HG02759 (cell line): ENCODE measurements around the gene KRTAP10-3.

Source experiments
- ATAC-seq: cut with Tn5 transposase; IDR thresholded peaks from one replicate; pipeline ENCODE4 v1.9.1; 2021; ENCODE audit warnings: mild to moderate bottlenecking, moderate library complexity; ENCODE audit not compliant: unreplicated experiment

KRTAP10-3 gene

GRCh38 chr21:44530903-44531605, 27.5 kb downstream of the KRTAP10-3 start:
- ATAC-seq, result no peak

DNA sequence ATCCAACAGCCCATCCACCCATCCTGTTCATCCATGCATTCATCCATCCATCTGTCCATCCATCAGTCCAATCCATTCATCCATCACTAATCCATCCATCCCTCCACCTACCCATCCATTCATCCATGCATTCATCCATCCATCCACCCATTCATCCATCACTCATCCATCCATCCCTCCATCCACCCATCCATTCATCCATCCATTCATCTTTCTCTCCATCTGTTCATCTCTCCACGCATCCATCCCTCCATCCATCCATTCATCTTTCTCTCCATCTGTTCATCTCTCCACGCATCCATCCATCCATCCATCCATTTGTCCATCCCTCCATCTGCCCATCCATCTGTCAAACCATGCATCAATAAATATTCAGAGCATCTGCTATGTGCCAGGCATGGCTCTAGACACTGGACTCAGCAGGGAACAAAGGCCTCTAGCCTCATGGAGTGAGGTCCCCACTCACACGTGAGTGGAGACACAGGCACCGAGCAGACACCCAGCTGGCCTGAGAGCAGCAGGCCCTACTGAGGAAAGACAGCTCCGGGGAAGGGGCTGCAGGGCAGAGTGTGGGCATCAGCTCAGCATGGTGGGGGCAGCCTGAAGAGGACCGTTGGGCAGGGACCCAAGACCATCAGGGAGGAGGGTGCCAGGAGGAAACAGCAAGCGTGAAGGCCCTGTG, 28.2 kb downstream of the KRTAP10-3 start:
- ATAC-seq, result no peak

GRCh38 chr21:44529503-44530125, 29.0 kb downstream of the KRTAP10-3 start:
- ATAC-seq, result no peak

DNA sequence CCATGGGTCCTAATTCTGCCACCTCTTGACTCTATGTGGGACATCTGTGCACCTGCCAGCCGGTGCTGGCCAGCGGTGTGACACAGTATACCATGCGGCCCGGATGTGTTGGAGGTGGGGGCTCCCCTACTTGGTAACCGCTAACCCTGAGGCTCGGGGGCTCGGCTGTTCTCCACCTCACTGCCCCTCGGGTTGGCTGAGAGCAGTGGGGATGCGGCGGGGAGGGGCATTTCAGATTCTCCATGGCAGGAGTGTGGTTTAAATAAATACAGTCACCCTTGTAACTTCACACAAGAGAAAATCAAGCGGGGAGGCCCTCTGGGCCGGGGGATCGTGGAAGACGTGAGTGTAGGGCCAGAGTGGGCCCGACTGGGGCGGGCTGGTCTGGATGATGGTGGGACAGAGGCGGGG, 29.6 kb downstream of the KRTAP10-3 start:
- ATAC-seq, result no peak

DNA sequence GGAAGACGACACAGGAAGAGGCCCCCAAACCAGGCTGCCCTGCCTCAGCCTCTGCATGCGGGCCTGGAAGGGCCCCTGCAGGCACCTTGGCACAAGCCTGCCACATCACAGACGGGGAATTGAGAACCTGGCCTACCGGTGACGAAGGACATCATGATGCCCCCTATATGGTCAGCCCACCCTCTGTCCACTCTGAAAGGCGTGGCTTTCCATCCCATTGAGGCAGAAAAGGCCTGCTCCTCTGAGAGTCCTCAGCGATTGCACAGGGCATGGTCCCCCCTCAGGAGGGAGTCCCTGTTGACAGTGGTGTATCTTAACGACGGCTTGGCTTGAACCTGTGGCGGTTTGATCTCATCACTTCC, 30.0 kb downstream of the KRTAP10-3 start:
- no peak for ATAC-seq

GRCh38 chr21:44527983-44528633, 30.5 kb downstream of the KRTAP10-3 start:
- ATAC-seq, result no peak

- ATAC-seq, result no peak
Measured at GRCh38 chr21:44527156-44527982, 31.2 kb downstream of the KRTAP10-3 start.

DNA sequence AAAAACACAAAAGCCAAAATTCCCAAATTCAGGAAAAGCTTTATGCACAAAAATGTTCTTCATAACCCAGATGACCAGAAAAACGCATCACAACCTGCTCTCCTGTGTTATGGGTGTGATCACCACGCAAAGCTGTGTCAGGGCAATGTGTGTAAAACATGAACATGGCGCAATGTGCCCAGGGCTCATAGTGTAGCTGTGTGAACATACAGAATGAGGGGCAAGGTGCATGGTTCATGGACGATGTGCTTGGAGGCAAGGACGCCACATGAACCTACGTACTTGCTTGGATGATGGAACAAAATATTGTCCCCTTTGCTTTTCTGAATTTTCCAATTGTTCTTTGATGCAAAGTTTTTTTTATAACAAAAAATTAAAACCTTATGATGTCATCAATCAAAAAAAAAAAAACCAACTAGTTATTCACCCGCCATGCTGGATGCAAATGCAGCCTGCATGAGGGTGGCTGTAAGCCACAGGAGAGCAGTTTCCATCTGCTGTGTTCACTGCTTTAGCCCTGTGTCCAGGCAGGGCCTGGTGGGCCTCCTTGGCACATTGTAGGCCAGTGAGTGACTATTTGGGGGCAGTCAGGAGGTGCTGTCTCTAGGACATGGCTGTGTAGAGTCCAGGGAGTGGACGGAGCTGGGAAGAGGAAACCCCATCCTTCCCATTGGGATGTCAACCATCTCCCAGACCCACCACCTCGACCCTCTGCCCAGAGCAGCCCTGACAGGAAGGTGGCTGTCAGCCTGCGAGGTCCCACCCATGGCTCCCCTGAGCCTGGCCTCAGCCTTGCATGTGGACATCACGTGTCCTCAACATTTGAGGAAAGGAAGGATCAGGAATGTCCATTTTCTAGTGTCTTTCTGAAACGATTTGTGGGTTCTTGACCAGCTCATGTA, 32.2 kb downstream of the KRTAP10-3 start:
- ATAC-seq, result no peak

DNA sequence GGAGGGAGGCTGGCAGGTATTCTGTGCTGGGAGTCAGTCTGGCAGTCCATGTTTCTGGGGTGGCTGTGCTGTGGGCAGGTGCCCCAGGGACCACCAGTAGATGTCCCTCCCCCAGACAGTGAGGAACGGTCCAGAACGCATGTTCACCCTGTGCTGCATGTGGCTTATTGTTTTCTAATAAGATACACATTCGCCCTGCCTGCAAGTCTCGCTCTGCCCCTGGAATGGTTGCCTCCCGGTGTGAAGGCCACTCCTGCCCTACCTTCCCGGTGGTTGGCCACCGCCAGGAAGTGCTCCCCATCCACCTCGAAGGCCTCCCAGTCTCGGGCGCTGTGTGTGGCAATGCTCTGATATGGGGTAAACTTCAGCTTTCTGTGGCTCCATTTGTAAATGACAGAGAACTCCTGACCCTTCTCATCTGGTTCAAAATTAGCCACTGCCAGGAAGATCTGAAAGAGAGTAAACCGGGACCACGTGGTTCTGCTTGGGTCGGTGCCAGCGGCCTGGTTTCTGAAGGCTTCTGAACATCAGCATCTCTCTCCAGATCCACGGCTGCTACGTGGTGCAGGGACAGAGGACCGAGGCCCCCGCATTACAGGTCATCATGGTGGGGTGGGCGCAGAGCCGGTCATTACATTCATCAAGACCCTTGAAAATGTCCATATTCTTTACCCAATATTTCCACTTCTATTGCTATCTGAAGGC, 33.1 kb downstream of the KRTAP10-3 start:
- no peak for ATAC-seq

DNA sequence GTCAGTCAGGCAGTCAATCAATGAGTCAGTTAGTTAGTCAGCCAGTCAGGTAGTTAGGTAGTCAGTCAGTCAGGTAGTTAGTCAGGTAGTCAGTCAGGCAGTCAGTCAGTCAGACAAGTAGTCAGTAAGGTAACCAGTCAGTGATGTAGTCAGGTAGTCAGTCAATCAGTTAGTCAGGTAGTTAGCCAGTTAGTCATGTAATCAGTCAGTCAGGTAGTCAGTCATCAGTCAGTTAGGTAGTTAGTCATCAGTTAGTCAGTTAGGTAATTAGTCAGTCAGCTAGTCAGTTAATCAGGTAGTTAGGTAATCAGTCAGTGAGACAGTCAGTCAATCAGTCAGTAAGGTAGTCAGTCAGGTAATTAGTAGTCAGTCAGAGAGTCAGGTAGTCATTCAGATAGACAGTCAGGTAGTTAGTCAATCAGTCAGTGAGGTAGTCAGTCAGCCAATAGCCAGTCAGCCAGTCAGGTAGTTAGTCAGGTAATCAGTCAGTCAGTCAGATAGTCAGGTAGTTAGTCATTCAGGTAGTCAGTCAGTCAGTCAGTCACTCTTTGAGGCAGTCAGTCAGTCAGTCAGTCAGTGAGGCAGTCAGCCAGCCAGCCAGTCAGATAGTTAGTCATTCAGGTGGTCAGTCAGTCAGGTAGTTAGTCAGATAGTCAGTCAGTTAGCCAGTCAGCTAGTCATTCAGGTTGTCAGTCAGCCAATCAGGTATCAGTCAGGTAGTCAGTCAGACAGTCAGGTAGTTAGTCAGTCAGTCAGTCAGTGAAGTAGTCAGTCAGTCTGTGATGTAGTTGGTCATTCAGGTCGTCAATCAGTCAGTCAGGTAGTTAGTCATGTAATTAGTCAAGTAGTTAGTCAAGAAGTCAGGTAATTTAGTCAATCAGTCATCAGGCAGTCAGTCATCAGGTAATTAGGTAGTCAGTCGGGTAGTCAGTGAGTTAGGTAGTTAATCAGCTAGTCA, 33.9 kb downstream of the KRTAP10-3 start:
- ATAC-seq, result no peak

GRCh38 chr21:44523567-44524413, 34.8 kb downstream of the KRTAP10-3 start:
- ATAC-seq, result no peak

GRCh38 chr21:44522753-44523204, 35.8 kb downstream of the KRTAP10-3 start:
- no peak for ATAC-seq

DNA sequence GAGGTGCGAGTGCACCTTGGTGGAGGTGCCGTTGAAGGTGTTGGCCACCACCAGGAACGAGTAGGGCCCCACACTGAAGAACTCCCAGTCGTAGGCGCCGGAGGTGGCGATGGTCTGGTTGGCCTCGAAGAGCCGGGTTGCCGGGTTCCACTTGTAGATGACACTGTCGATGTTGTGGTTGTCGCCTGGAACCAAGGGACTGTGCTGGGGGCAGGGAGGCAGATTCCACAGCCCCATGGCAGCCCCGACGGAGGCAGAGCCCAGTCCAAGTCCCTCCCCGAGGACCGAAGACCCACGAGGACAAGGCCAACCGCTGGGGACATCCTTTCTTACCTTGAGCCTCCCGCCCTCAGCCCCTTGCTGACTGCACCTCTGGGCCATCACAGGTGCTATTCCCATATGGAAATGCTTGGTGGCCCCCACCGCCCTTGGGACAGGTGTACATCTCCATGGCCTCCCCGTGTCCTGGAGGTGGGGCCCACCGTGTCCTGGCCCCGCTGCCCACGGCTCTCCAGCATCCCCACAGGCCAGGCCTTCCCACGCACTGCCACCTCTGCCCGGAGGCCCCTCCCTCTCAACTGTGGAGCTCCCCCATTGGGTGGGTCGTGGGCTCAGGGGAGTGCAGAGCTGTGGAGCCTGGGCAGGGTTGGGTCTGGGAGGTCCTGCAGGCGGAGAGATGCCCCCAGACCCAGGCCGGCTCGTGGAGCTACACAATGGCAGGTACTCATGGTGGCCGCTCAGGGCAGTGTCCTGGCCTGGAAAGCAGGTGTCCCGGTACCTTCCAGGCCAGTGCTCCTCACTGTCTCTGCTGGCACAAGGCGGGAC, 36.5 kb downstream of the KRTAP10-3 start:
- ATAC-seq, result no peak

- ATAC-seq, result no peak
Measured at GRCh38 chr21:44521301-44521927, 37.2 kb downstream of the KRTAP10-3 start.
